AG04450 (cell line): ENCODE data around the gene DYNC1H1. TPM values are rescaled to one million over a fixed set of nuclear protein-coding genes. Genes with fewer than 3 reads are reported as not detected.

Experiments used
- CTCF ChIA-PET: fragments of 300-600, 350-600 bp; formaldehyde crosslinking; extraction: SDS; loops from one replicate; lab custom pipeline; 2022; ENCODE audit warnings: antibody characterized with exemption, inconsistent platforms; lab: Charles Lee
- POLR2A ChIA-PET: fragments of 350-600 bp; formaldehyde crosslinking; extraction: SDS; loops from one replicate; lab custom pipeline; 2021; ENCODE audit warnings: antibody characterized with exemption, inconsistent platforms; lab: Yijun Ruan, JAX
- DNase-seq: peaks from one replicate; pipeline ENCODE4 v3.0.0-alpha.2; 2011; ENCODE audit warnings: low read depth, low spot score
- H3K27ac ChIP-seq: one replicate; pipeline ENCODE4 v1.5.1; 2012; ENCODE audit warnings: low read depth, low read length, control low read depth
- H3K27me3 ChIP-seq: one replicate; pipeline ENCODE4 v1.6.0; 2012; ENCODE audit warnings: low read length; ENCODE audit not compliant: control insufficient read depth, insufficient read depth
- H3K4me3 ChIP-seq: 2 replicates; pipeline ENCODE4 v1.5.1; 2011; ENCODE audit warnings: mild to moderate bottlenecking, low read depth, low read length, control low read depth
- H3K9me3 ChIP-seq: 2 replicates; pipeline ENCODE4 v1.5.1; 2012; ENCODE audit warnings: low read length; ENCODE audit not compliant: control insufficient read depth, insufficient read depth
- CTCF ChIP-seq: IDR thresholded peaks from 2 replicates; pipeline ENCODE4 v1.5.1; 2011; ENCODE audit warnings: low read depth, low read length, control low read depth, inconsistent platforms
- polyA plus RNA-seq: library from polyadenylated mRNA; depleted of rRNA; stranded (reverse); fragments of >200 nt; gene quantifications from 2 replicates; pipeline ENCODE4 v1.2.3, GENCODE V29; 2011

The DYNC1H1 gene
- polyA plus RNA-seq, 1 experiment: 189 TPM

DNA sequence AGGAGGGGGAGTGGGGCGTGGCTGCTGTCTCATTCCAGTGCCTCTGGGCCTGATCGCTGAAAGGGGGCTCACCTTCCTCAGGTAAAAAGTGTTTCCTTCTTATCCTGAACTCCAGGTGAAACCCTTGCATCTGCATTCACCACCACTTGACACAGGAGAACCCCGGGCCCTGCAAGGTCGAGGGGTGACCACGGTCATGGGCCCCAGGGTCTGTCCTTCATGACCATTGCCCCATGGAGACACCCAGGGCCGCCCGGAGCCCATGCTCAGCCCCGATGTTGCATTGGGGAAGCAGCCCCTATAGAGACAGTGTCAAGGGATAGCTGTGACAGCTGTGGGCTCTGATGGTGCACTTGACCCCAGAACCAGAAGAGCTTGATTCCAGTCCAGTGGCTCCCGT is 34.4 kb upstream of the DYNC1H1 start:
- Histone ChIP-seq H3K27ac (no peak overlapping the region), H3K4me3 (no peak overlapping the region), H3K9me3 (no peaks in the 10 kb centered on the region; the same call in 1 of the 2 replicates), H3K27me3 (no peaks in the 10 kb centered on the region)
- DNase-seq: no peak
- no peak for TF ChIP-seq CTCF
- ChIA-PET CTCF (no interaction called here), POLR2A (no interaction called here)

- POLR2A ChIA-PET: no interaction called here
- CTCF ChIA-PET: no interaction called here
Observed at GRCh38 chr14:101932673-101933072, 31.7 kb upstream of the DYNC1H1 start.

DNA sequence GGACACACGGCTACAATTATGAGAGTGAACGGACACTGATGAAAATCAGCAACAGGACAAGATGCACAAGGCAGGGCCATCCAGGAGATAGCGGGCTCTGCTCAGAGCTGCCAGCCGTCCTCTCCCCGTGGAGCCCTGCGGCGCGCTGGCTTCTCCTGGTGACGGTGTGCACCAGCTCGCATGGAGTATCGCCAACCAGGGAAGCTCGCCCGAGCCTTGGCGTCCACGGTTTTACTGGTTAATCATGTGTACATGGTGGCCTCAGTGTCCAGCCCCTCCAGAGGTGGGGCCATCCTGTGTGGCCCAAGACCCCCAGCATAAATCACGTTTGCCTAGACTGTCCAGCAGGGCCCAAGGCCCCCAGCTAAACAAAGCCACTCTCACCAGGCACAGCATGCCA is 31.2 kb upstream of the DYNC1H1 start:
- ChIA-PET POLR2A (interaction anchor here (0.8 kb wide), 1 partner anchor 15 kb away, joined by 3 read pairs; no protein-coding TSS in a partner anchor), CTCF (no interaction called here)
- no peak for DNase-seq
- Histone ChIP-seq H3K9me3 (no peaks in the 10 kb centered on the region; the same call in 1 of the 2 replicates), H3K27ac (no peak overlapping the region), H3K4me3 (no peak overlapping the region), H3K27me3 (peaks cover 6% of the 10 kb centered on the region)
- TF ChIP-seq CTCF: no peak

More at GRCh38 chr14:101932673-101933072, 31.7 kb upstream of the DYNC1H1 start:
- TF ChIP-seq CTCF: no peak
- H3K27ac ChIP-seq: no peak overlapping the region
- H3K9me3 ChIP-seq: no peaks in the 10 kb centered on the region; the same call in 1 of the 2 replicates
- no peak overlapping the region for H3K4me3 ChIP-seq
- H3K27me3 ChIP-seq: peaks cover 2% of the 10 kb centered on the region
- DNase-seq: no peak

GRCh38 chr14:101934601-101935150 is 29.7 kb upstream of the DYNC1H1 start:
- Histone ChIP-seq H3K9me3 (no peaks in the 10 kb centered on the region; the same call in 1 of the 2 replicates), H3K4me3 (no peak overlapping the region), H3K27me3 (peaks cover 8% of the 10 kb centered on the region), H3K27ac (no peak overlapping the region)
- DNase-seq: no peak
- TF ChIP-seq CTCF: no peak
- CTCF ChIA-PET: no interaction called here
- POLR2A ChIA-PET: no interaction called here

- TF ChIP-seq CTCF: no peak
- Histone ChIP-seq H3K4me3 (no peak overlapping the region), H3K9me3 (no peaks in the 10 kb centered on the region; the same call in 1 of the 2 replicates), H3K27ac (no peak overlapping the region), H3K27me3 (peaks cover 11% of the 10 kb centered on the region)
- ChIA-PET CTCF (no interaction called here), POLR2A (no interaction called here)
- no peak for DNase-seq
Observed at GRCh38 chr14:101937926-101938767, 26.2 kb upstream of the DYNC1H1 start.
